PC-9 (cell line): ENCODE results near the gene TTLL7.

ENCODE experiments used
- CTCF ChIP-seq: fragments of 200-600 bp; sonication (generic); conservative IDR thresholded peaks from 2 replicates; pipeline ENCODE4 v1.6.1; 2017; ENCODE audit warnings: mixed run types, antibody characterized with exemption, mild to moderate bottlenecking, moderate library complexity
- EZH2 ChIP-seq: fragments of 200-600 bp; sonication (generic); IDR thresholded peaks from 2 replicates; pipeline ENCODE4 v1.8.0; 2017; ENCODE audit warnings: antibody characterized with exemption, low read depth

- TF ChIP-seq CTCF (no peak), EZH2 (no peak)
Measured at GRCh38 chr1:84000196-84000885, 1.4 kb upstream of the TTLL7 start.
